NCI-H146 (cell line): ENCODE data around the gene ITLN1.
"Not testable (repeated sequence)": the region's sequence is repeated elsewhere in the genome, so short reads cannot be mapped to it uniquely, and the experiment has no call there.

ENCODE experiments used
- DNase-seq: peaks from one replicate; lab custom pipeline; 2025; lab: John Stamatoyannopoulos, UW

Gene ITLN1

DNA sequence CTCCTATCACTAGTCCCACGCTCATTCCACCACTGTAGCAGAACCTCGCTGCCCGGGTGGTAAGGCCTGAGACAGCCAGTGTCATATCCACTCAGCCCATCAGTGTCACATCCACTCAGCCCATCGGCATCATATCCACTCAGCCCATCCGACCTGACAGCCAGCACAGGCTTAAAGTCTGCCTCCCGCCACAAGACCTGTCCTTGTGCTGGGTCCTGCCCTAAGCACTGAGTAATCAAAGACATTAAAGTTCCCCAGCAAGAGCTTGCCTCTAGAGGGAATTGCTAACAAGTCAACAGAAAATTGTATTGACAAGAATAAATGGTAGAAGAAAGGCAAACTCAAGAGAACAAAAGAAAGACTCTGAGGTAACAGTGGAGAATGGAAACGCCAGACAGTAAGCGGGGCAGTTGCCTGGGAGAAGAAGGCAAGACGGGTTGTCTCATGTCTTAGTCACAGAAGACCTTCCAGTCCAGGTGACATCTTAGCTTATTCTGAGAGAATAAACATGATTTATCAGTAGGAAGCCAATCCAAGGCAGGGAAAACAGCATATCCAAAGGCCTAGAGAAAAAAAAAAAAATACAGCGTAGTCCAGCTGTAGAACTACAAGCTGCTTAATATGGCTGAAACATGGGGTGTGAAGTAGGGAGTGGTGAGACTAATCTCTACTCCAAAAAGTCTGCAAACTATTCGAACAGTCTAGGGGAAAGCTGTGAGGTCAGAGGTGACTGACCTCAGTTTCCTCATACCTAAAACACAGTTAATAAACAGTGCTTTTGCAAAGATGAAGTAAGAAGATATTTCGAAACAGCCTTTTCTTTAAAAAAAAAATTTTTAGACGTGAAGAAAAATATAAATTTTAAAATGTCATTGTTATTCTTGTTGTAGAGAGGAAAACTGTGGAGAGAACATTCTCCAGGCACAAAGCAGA, 1.1 kb downstream of the ITLN1 start:
- no peak for DNase-seq

GRCh38 chr1:160882582-160882981, 2.4 kb downstream of the ITLN1 start:
- no peak for DNase-seq

- not testable (repeated sequence) for DNase-seq
Observed at GRCh38 chr1:160881264-160881663, 3.7 kb downstream of the ITLN1 start.

- DNase-seq = no peak
Observed at GRCh38 chr1:160880216-160880615, 4.8 kb downstream of the ITLN1 start.

DNA sequence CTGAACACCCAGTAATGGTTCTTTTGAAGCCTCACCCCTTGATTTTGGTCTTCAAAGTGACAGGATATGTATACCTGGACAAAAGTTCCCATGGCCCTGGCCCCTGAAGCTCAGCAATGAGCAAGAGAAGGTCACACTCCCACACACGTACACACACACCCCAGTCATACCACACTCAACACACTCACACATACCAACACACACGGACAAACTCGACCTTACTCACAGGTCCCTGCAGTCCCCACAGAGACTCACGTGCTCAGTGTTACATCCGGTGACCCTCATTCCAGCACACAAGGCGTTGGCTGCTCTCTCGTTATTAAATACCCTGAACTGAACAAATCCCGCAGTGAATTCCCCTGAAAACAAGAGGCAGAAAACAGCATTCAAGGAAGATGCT, 5.9 kb downstream of the ITLN1 start:
- DNase-seq = no peak

DNA sequence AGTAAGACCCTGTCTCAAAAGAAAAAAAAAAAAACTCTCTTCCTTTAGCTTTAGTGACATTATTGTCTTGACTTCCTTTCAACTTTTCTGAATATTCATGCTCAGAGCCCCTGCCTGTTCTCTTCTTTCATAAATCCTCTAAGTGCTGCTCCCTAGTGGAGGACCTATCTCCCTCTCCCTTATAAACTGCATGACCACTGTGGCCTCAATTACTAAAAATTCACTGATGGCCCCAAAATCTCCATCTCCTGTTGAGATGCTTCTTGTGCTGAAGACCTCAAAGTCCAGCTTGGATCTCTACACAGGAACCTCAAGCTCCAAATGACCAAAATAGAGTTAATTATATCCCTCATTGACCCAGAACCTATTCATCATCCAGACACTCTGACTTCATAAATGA, 7.8 kb downstream of the ITLN1 start:
- DNase-seq = no peak

DNA sequence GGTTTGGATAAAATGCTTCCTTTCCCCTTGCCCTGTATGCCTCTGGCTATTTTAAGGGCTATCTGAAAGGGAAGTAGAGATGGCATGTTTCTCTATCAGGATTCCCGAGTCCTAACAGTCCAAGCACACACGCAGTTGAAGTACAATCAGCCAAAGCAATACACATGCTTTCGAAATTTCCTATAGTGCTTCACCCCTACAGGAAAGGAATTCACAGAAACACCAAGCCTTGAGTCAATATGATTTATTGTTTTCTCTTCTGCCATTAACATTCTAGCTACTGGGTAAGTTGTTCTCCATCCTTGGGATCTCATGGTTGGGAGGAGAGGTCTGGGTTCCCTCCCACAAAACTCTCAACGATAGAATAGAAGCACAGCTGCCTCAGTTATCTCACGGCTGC, 8.7 kb downstream of the ITLN1 start:
- no peak for DNase-seq

DNA sequence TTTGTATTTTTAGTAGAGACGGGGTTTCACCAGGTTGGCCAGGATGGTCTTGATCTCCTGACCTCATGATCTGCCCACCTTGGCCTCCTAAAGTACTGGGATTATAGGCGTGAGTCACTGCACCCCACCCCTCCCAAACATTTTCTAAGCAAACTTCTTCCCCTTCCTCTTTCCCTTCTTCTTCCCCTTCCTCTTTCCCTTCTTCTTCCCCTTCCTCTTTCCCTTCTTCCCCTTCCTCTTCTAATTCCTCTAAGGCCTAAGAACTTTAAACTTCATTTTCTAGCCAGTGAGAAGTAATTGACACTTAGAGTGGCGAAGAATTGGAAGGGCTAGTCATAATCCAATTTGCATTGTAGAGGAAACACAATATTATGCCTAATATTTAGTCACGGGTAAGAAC, 9.4 kb downstream of the ITLN1 start:
- not testable (repeated sequence) for DNase-seq

GRCh38 chr1:160874935-160875334, 10.0 kb downstream of the ITLN1 start:
- no peak for DNase-seq

DNA sequence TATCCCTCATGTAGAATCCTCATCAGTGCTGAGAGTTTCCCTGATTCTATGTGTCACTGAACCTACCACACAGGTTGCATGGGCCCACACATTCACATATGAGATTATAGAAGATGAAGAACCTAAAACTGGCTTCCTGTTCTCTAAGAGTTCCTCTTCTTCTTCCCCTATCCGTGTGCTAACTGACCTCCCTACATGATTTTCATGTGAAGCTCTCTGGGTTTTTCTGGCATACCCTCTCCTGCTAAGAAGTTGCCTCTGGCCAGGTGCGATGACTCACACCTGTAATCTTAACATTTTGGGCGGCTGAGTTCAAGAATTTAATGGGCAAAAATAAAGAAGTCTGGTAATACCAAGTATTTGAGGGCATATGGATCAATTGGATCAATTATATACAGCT, 16.8 kb downstream of the ITLN1 start:
- no peak for DNase-seq

GRCh38 chr1:160867651-160868050, 17.3 kb downstream of the ITLN1 start:
- DNase-seq = not testable (repeated sequence)

DNA sequence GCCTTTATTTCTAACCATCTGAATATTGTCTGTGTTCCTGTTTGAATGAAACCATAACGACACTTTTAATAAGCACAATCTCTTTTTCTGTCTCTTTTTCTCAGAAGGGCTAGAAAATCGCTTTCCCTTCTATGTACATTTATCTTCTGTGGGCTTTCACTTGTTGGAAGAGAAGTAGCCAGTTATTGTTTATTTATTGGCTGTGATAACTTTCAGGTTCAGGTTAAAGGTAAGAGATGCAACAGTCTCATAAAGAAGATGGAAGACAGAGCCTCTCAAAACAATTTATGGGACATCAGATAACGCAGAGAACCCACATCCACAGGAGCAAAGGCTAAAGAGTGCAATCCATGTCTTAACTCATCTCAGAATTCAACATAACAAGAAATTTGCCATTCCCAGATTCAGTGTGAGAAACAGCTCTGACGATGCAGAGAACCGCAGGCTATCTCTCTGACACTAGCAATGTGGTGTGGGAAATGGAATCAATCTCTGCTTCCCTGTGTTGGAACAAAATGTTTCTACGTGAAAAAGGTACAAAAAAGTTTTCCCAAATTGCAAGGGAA, 18.2 kb downstream of the ITLN1 start:
- no peak for DNase-seq

GRCh38 chr1:160866001-160866694, 18.8 kb downstream of the ITLN1 start:
- DNase-seq = no peak

GRCh38 chr1:160865337-160865736, 19.6 kb downstream of the ITLN1 start:
- no peak for DNase-seq

- no peak for DNase-seq
Observed at GRCh38 chr1:160864173-160864572, 20.8 kb downstream of the ITLN1 start.

DNA sequence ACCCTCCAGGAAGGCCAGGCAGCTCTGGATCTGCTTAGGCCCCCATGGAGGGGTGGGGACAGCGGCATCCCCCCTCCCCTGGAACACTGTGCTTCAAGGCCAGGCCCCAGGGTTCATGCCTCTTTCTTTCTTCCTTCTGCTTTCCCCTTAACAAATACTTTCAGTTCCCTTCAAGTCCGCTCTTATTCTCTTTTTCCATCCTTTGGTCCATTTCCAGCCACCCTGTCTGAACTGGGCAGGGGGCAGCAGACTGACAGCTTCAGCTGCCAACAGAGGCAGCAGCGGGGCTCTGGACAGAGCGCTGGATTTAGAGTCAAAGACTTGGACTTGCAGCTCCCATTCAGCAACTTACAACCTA, 21.2 kb downstream of the ITLN1 start:
- no peak for DNase-seq

- DNase-seq = no peak
Observed at GRCh38 chr1:160863061-160863773, 21.8 kb downstream of the ITLN1 start.

- DNase-seq = no peak
Observed at GRCh38 chr1:160862203-160863060, 22.5 kb downstream of the ITLN1 start, which contains the start of gene CD244. CD244 (minus strand) TSS chr1:160862887; CDS start chr1:160862677, 210 bp downstream.

DNA sequence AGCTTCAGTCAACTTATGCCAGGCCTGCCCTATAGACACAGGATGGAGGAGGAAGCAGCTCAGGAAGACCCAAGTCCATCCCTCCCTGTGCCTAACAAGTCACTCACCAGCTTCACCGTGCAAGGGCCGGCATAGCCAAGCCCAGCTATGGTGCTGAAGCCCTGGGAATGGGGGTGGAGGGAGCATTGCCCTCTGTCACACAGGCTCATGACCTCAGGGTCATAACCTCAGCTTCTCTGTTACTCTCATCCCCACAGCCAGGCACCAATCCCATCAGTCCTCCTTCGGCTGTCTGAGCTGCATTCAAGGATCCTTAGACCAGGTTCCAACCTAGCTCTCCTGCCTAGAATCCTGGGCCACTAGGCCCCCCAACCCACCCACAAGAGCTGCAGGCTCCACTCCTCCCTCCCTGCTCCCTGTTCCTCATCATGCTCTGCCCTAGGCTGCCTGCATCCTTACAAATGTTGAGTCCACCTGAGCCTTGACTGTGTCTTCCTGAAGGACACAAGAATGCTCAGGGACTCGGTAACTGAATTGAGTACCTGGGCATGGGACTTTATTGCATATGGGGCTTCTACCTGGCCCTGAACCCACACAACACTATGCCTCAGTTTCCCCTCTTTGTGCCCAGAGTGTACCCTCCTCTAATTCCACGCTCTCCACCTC, 24.0 kb downstream of the ITLN1 start:
- no peak for DNase-seq

GRCh38 chr1:160859166-160859565, 25.8 kb downstream of the ITLN1 start:
- DNase-seq = no peak

GRCh38 chr1:160858507-160858906, 26.5 kb downstream of the ITLN1 start:
- no peak for DNase-seq
